Thyroid gland (tissue), 4 donors: ENCODE measurements around the gene FAM186B.

Experiments
- CTCF ChIP-seq, 6 experiments: fragments of 200-600 bp in 3 of 6; fragments of 450-650 bp in 3 of 6; sonication (generic) in 3 of 6; IDR thresholded peaks; one replicate each; pipeline ENCODE4 v1.5.1; 2016 to 2019; ENCODE audit warnings: antibody characterized with exemption in 6 of 6, mild to moderate bottlenecking in 2 of 6, inconsistent platforms in 1 of 6, moderate library complexity in 1 of 6
- POLR2A ChIP-seq, 2 donors: fragments of 450-650 bp; IDR thresholded peaks; one replicate each; pipeline ENCODE4 v1.6.1; 2017; ENCODE audit warnings: antibody characterized with exemption in 2 of 2, mild to moderate bottlenecking in 2 of 2, moderate library complexity in 1 of 2

DNA sequence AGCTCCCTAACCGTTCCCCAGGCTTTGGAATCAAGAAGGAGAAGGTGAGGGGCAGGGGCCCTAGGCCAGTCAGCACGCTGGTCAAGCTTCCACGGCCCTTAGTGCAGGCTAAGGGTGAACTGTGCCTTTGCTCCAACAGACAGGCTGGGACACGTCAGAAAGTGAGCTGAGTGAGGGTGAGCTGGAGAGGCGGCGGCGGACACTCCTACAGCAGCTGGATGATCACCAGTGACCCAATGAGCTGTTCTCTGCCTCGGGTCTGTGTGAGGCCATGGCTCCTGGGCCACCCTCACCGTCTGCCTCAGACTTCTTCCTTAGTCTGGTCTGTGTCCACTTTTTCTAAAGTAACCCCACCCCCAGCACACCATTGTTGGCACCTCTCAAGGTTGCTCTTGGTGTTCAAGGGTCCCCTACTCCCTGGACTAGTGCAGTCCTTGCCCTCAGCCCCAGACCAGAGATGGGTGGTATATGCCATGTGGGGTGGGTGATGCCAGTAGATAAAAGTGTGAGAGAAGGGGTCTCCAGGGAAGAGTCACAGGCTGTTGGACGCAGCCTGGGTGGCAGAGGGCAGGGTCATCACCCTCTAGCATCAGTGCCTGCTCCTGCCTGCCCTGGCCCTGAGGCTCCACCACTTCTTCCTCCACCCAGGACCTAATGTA lies 38.7 kb upstream of the FAM186B start:
- TF ChIP-seq CTCF (IDR thresholded peaks at IDR 0.05) (no peak), POLR2A (IDR thresholded peaks at IDR 0.05) (no peak)
